ENCODE data around the gene TMEM164. TPM values are rescaled to one million over a fixed set of nuclear protein-coding genes. Genes with fewer than 3 reads are reported as not detected.

TMEM164 gene
- total RNA-seq, 1 donor from 2014 or later, result 45.8 TPM

DNA sequence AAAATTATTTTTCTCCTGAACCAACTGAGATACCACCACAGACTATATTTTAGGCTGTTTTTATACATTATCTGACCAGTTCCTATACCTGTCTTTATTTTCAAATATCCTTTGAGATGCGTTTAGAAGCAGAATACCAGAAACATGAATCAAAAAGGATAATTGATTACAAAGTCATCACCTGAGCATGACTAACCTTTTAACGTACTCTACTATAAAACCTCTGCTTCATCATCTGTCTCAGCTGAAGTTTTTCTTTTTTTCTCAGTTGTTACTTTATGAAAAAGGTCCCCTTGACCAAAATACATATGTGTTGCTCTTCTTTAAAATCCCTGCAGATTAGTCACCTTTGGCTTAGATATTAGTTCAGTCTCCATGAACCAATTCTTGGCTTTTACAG is 205.2 kb downstream of the TMEM164 start:
- no peak for DNase-seq (ENCODE audit: low spot score)

DNA sequence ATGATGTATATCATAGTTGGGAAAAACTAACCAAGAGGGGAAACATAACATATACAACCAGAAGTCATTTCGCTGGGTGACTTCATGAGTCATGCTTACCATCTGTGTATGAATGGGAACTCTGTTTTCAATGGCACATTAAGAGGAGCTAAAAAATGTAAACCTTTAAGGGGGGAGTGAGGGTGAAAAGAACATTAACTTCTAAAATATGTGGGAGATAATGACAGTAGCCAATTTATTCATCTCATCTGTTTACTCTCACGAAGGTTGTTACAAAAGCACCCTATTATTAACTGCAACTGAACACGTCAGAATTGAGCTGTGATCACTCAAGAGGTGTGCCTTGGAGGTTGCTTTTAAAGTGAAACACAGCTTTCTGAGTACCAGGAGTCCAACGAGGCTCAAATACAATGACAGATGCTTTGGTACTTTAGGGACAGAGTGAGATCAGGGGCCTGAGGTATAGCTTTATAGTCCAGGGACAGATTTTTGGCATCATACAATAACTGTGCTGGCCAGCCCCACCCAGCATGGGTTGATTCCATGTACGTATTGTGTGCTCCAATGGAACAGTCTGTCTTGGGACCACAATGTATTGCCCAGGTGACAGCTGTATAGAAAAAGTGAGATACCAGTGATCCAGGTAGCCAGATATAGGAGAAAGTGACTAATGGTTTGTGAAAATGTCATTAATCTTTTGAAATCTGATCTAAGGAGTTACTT is 207.7 kb downstream of the TMEM164 start:
- no peak for DNase-seq (ENCODE audit: low spot score)

DNA sequence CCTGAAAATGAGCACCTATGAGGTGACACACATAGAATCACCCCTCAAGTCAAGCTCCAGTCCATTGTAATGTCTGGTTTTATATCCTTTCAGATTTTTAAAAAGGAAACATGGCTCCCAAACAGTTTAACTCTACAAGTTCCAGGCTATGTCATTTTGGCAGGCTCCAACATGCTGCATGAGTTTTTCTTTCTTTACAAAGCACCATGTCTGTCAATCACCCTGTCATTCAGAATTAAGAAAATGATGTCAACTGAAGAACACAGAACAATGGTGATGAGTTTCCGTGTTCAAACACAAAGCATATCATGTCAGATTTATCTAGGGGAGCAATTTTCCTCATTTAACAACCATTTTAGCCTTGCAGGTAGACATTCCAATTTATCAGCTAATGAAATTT is 208.4 kb downstream of the TMEM164 start:
- no peak for DNase-seq (ENCODE audit: low spot score)

DNA sequence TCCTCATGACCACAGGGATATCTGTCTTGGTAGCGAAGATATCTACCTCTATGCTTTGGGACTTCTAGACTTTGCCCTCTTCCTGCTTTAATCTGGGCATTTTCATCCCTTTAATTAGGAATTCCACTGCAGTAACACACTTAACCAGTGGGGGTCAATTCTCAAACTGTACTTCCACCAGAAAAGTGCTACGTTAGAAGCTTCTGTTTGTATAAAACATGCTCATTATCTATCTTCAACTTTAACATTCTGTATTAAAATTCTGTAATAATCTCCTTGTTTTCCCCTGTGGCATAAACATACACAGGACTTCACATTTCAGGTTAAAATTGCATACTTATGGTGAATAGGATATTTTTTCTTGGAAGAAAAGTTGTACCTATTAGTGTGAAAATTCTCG is 209.4 kb downstream of the TMEM164 start:
- no peak for DNase-seq (ENCODE audit: low spot score)

DNA sequence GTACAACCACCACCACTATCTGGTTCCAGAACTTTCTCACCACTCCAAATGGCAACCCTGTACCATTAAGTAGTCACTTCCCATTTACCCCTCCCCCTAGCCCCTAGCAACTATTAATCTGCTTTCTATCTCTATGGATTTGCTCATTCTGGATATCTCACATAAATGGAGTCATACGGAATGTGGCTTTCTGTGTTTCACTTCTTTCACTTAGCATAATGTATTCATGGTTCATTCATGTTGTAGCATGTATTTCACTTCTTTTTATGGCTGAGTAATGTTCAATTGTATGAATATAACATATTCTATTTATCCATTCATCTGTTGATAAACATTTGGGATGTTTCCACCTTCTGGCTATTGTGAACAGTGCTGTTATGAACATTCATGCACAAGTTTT is 210.3 kb downstream of the TMEM164 start:
- no peak for DNase-seq (ENCODE audit: low spot score)

DNA sequence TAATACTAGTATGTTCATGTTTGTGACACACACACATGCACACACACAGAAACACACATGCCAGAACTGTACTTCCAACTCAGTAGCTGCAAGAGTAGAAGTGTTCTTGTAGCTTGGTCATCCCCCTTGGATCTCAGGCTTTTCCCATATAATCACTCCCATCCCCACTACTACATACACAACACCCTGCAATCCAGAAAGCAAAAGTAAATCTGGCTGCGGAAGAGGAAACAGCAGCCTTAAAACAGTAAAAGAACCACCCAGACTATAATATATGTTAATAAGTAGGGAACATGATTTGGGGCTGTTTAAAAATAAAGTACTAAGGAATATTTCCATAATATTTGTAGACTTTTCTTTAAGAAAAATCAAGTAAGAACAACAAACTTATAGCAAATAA is 211.8 kb downstream of the TMEM164 start:
- no peak for DNase-seq (ENCODE audit: low spot score)

DNA sequence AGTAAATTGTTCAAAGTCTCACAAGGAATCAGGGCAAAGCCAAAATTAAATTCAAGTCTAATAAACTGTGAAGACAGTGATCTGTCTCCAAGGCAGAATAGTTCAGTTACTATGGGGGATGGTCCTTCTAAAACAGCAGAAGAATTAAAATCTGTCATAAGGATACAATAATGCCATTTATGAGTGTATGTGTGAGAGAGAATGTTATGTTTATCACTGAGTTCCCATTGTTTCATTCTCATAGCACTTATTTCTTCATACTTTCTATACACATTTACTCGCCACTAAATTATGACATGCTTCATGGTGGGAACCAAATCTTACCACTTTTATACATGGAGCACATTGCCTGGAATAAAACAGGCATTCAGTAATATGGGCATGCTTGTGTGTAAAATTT is 212.5 kb downstream of the TMEM164 start:
- DNase-seq (ENCODE audit: low spot score), result no peak

DNA sequence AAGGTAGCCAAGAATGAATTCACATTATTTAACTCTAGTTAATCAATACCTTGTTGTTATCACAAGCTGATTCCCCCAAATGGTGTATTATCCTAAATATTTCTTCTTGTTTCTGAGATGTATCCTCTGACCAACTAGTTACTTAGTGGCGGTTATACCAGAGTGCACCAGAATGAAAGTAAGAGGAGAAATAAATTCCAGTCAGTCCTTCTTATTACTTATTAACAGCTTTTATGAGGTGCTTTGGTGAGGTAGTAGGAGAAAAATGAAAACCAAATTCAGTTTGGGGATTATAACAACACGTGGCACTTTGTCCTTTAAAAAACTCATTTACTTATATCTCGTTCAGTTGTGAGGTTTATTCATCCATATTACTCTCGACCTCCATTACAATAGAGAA is 213.1 kb downstream of the TMEM164 start:
- no peak for DNase-seq (ENCODE audit: low spot score)

DNA sequence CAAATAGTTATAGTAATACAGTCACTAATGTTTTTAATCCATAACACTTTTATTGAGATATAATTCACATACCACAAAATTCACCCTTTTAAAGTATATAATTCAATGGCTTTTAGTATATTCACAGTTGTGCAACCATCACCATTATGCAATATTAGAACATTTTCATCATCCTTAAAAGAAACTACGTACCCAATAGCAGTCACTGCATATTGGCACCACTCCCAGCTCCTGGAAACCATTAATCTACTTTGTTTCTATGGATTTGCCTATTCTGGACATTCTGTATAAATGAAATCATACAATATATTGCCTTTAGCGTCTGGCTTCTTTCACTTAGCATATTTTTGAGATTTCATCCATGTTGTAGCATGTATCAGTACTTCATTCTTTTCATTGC is 215.7 kb downstream of the TMEM164 start:
- no peak for DNase-seq (ENCODE audit: low spot score)

DNA sequence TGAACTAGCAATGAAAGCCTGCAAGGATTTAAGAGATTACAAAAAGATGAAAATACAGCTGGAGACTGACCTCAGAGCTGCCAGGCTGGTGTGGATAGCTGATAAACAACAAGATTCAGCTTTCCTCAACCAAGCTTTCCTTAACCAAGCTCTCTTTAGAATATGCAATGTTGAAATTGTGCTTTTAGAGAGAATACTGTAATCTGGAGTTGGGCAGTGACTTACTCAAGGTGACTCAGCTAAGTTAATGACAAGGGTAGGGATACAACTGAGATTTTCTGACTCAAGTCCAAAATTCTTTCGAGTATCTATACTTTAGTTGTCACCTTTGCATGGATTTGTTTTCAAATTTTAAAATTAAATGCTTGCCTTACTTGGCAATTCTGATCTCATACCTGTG is 217.0 kb downstream of the TMEM164 start:
- no peak for DNase-seq (ENCODE audit: low spot score)

DNA sequence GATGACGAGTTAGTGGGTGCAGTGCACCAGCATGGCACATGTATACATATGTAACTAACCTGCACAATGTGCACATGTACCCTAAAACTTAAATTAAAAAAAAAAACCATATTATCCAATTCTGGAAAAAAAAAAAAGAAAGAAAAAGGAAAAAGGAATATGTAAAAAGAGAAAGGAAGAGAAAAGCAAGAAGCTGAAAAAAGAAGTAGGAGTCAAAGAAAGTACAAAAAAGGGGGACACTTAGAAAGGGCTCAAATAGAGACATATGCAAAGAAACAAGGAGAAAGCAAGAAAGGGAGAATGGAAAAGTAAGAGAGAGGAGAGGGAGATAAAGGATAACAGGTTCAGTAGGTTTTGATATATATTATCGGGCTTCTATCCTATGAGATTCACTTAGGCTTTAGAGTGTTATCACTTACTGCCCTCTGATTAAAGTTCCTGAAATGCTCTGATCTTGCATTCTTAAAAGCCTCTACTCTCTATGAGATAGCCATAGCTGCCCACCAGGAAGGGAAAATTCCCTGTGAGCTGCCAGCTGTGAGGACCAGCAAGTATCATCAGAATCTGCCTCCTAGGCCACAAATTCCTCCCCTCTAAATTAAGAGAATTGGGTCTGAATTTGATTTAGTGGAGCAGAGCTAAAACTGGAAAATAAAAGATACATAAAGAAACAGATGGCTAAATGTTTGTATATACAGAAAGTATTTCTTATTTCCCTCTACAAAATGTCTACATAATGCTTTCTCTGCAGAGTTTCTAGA is 219.8 kb downstream of the TMEM164 start:
- no peak for DNase-seq (ENCODE audit: low spot score)

DNA sequence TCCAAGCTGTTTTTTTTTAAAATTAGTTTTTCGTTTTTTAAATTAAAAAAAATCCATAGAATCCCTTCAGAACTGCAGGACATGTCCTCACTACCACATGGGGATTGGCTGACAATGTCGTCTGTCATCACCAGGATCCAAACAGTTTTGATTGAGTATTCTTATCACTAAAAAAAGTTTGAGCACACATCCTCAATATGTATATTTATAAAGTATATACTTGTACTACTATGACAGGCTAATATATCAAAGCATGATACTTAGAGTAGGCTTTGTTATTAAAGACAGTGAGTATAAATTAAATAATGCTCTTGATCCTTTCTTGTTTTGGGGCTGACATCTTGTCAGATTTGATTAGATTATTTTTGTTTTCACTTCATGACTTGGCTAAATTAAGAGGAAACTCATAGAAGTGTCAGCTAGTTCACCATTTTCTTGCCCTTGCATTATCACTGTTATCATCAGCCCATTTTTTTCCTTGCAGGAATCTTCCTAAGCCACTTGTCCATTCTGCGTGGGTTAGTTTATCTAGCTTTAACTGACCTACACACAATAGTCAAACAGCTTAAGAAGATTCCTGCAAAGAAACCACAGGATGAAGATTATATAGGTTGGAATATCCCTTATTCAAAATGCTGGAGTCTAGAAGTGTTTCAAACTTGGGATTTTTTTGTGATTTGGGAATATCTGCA is 222.2 kb downstream of the TMEM164 start:
- no peak for DNase-seq (ENCODE audit: low spot score)

DNA sequence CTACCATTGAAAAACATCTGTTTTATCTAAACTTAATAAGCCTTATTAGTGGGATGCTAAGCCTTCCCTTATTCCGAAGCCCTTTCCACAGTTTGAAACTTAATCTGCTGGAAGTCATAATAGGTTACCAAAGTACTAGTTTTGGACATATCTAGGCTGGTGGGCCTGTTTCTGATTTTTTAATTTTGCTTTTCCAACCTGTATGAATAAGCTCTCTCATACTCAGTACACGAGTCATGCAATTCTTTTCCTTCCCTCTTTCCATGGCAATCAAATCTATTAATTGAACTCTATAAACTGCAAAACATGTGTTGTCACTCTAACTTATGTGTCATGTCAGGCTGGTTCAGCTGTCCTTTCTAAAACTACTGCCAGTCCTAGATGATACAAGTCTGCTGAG is 224.0 kb downstream of the TMEM164 start:
- no peak for DNase-seq (ENCODE audit: low spot score)
